OCI-LY1 (cell line): Measurements from ENCODE around the gene SMAD7.

Experiments
- H2AFZ ChIP-seq: fragments of 200-600 bp; sonication (generic), shearing (Covaris generic); 2 replicates; pipeline ENCODE4 v1.6.0; 2014; ENCODE audit warnings: antibody characterized with exemption, mild to moderate bottlenecking, low read length
- H3F3A ChIP-seq: fragments of 200-600 bp; sonication (generic), shearing (Covaris generic); 2 replicates; pipeline ENCODE4 v1.6.0; 2014; ENCODE audit warnings: mild to moderate bottlenecking, antibody characterized with exemption, low read length, moderate library complexity; ENCODE audit not compliant: insufficient read depth
- H3K27ac ChIP-seq: fragments of 200-600 bp; sonication (generic); 2 replicates; pipeline ENCODE4 v1.5.1; 2014; ENCODE audit warnings: low read length, mixed run types, mild to moderate bottlenecking, low read depth; ENCODE audit not compliant: poor library complexity, severe bottlenecking
- H3K27me3 ChIP-seq: fragments of 200-600 bp; sonication (generic); 2 replicates; pipeline ENCODE4 v1.6.0; 2014; ENCODE audit warnings: antibody characterized with exemption, mild to moderate bottlenecking, low read length, moderate library complexity; ENCODE audit not compliant: insufficient read depth
- H3K36me3 ChIP-seq: fragments of 200-600 bp; sonication (generic); 2 replicates; pipeline ENCODE4 v1.6.1; 2014; ENCODE audit warnings: mild to moderate bottlenecking, antibody characterized with exemption, low read length, moderate library complexity, mixed read lengths; ENCODE audit not compliant: insufficient read depth
- H3K4me1 ChIP-seq: fragments of 200-600 bp; sonication (generic); 2 replicates; pipeline ENCODE4 v1.5.1; 2014; ENCODE audit warnings: mild to moderate bottlenecking, low read length, moderate library complexity; ENCODE audit not compliant: insufficient read depth, severe bottlenecking
- H3K4me2 ChIP-seq: fragments of 200-600 bp; sonication (generic), shearing (Covaris generic); 2 replicates; pipeline ENCODE4 v1.6.1; 2014; ENCODE audit warnings: low read length
- H3K4me3 ChIP-seq: fragments of 200-600 bp; sonication (generic); 2 replicates; pipeline ENCODE4 v1.5.1; 2014; ENCODE audit warnings: low read length, low read depth, mild to moderate bottlenecking, mixed read lengths; ENCODE audit not compliant: poor library complexity, severe bottlenecking
- H3K79me2 ChIP-seq: fragments of 200-600 bp; shearing (Covaris generic); 2 replicates; pipeline ENCODE4 v1.6.1; 2016; ENCODE audit warnings: mixed run types, low read length, mixed read lengths; ENCODE audit not compliant: insufficient read depth
- H3K9ac ChIP-seq: fragments of 200-600 bp; sonication (generic), shearing (Covaris generic); 2 replicates; pipeline ENCODE4 v1.6.1; 2014; ENCODE audit warnings: mild to moderate bottlenecking, low read length, mixed read lengths
- H3K9me2 ChIP-seq: fragments of 200-600 bp; sonication (generic), shearing (Covaris generic); 2 replicates; pipeline ENCODE4 v1.6.1; 2014; ENCODE audit warnings: low read depth, mild to moderate bottlenecking, low read length, mixed read lengths
- H3K9me3 ChIP-seq: fragments of 200-600 bp; shearing (Covaris generic); 2 replicates; pipeline ENCODE4 v1.6.1; 2014; ENCODE audit warnings: low read length, mixed read lengths
- H4K20me1 ChIP-seq: fragments of 200-600 bp; sonication (generic), shearing (Covaris generic); 2 replicates; pipeline ENCODE4 v1.6.0; 2016; ENCODE audit warnings: mild to moderate bottlenecking, low read length; ENCODE audit not compliant: insufficient read depth
- EZH2 ChIP-seq: fragments of 200-600 bp; sonication (generic), shearing (Covaris generic); IDR thresholded peaks from 2 replicates; pipeline ENCODE4 v1.8.0; 2017; ENCODE audit warnings: borderline replicate concordance, mixed run types, mild to moderate bottlenecking, antibody characterized with exemption, low read length, moderate library complexity, mixed read lengths
- TF ChIP-seq, protein P1 (sequence below): fragments of 200-600 bp; sonication (generic), shearing (Covaris generic); IDR thresholded peaks from 2 replicates; pipeline ENCODE4 v1.5.1; 2017; ENCODE audit warnings: mild to moderate bottlenecking, antibody characterized with exemption, low read length, moderate library complexity, mixed read lengths

Gene SMAD7

DNA sequence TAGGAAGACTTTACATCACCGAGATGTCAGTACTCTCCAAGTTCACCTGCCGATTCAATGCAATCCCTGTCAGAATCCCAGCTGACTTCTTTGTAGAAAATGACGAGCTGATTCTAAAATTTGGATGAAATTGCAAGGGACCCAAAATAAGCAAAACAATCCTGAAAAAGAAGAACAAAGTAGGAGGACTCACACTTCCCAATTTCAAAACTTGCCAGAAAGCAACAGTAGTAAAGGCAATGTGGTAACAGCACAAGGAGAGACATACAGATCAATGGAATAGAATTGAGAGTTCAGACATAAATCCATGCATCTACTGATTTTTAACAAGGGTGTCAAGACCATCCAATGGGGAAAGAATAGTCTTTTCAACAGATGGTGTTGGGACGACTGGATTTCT is 52.2 kb downstream of the SMAD7 start:
- Histone ChIP-seq H3K4me2 (no peak overlapping the region), H2AFZ (no peak overlapping the region), H3K27me3 (peaks cover 10% of the 10 kb centered on the region; the same call in 1 of the 2 replicates), H3K9me3 (0 out of 2 replicates have a peak, but pooled peaks cover 2% of the 10 kb centered on the region), H3F3A (no peaks in the 10 kb centered on the region), H3K9me2 (no peaks in the 10 kb centered on the region), H3K36me3 (no peaks in the 10 kb centered on the region), H3K9ac (no peak overlapping the region), H3K4me1 (peaks cover 4% of the 10 kb centered on the region), H4K20me1 (no peaks in the 10 kb centered on the region), H3K27ac (no peak overlapping the region), H3K79me2 (no peaks in the 10 kb centered on the region), H3K4me3 (no peak overlapping the region)
- TF ChIP-seq EZH2, result no peak
- TF ChIP-seq, protein P1, sequence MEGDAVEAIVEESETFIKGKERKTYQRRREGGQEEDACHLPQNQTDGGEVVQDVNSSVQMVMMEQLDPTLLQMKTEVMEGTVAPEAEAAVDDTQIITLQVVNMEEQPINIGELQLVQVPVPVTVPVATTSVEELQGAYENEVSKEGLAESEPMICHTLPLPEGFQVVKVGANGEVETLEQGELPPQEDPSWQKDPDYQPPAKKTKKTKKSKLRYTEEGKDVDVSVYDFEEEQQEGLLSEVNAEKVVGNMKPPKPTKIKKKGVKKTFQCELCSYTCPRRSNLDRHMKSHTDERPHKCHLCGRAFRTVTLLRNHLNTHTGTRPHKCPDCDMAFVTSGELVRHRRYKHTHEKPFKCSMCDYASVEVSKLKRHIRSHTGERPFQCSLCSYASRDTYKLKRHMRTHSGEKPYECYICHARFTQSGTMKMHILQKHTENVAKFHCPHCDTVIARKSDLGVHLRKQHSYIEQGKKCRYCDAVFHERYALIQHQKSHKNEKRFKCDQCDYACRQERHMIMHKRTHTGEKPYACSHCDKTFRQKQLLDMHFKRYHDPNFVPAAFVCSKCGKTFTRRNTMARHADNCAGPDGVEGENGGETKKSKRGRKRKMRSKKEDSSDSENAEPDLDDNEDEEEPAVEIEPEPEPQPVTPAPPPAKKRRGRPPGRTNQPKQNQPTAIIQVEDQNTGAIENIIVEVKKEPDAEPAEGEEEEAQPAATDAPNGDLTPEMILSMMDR, result no peak

GRCh38 chr18:48897531-48897930 is 53.2 kb downstream of the SMAD7 start:
- Histone ChIP-seq H3K9me2 (no peaks in the 10 kb centered on the region), H3K9ac (no peak overlapping the region), H3K4me3 (no peak overlapping the region), H4K20me1 (no peaks in the 10 kb centered on the region), H3K4me2 (no peak overlapping the region), H3K79me2 (no peaks in the 10 kb centered on the region), H3K27ac (no peak overlapping the region), H3K9me3 (0 out of 2 replicates have a peak, but pooled peaks cover 2% of the 10 kb centered on the region), H2AFZ (no peak overlapping the region), H3F3A (no peaks in the 10 kb centered on the region), H3K27me3 (peaks cover 6% of the 10 kb centered on the region; the same call in 1 of the 2 replicates), H3K4me1 (peaks cover 4% of the 10 kb centered on the region), H3K36me3 (no peaks in the 10 kb centered on the region)
- TF ChIP-seq EZH2, result no peak
- TF ChIP-seq, protein P1, result no peak

- Histone ChIP-seq H3K9me3 (0 out of 2 replicates have a peak, but pooled peaks cover 2% of the 10 kb centered on the region), H3K36me3 (no peaks in the 10 kb centered on the region), H2AFZ (no peak overlapping the region), H3K9ac (no peak overlapping the region), H3F3A (no peaks in the 10 kb centered on the region), H3K4me1 (peaks cover 4% of the 10 kb centered on the region), H3K9me2 (no peaks in the 10 kb centered on the region), H3K27me3 (peaks cover 6% of the 10 kb centered on the region; the same call in 1 of the 2 replicates), H3K4me3 (no peak overlapping the region), H3K27ac (no peak overlapping the region), H3K79me2 (no peaks in the 10 kb centered on the region), H4K20me1 (no peaks in the 10 kb centered on the region), H3K4me2 (no peak overlapping the region)
- TF ChIP-seq, protein P1, result no peak
Measured at GRCh38 chr18:48896875-48897511, 53.8 kb downstream of the SMAD7 start.
